HCT116 (cell line): Measurements from ENCODE around the gene CALML3. TPM values are rescaled to one million over a fixed set of nuclear protein-coding genes. Genes with fewer than 3 reads are reported as not detected.

Experiments
- ATAC-seq: fragments of 200-7000 bp; cut with Tn5 transposase; 2 replicates; pipeline ENCODE4 v1.9.1; 2020; ENCODE audit warnings: mild to moderate bottlenecking, moderate library complexity
- BruUV-seq: library from RNA; stranded (reverse); fragments of 400-500 nt; replicated peaks from 2 replicates; lab custom pipeline; 2021; lab: Mats Ljungman, UMichigan
- CTCF ChIA-PET: fragments of 300-600 bp; sonication (Branson Sonifier 250); formaldehyde crosslinking; loops from one replicate; lab custom pipeline; 2021; ENCODE audit warnings: antibody characterized with exemption; lab: Charles Lee
- POLR2A ChIA-PET: fragments of 300-600, 350-600 bp; sonication (Branson Sonifier 250); formaldehyde crosslinking; loops from one replicate; lab custom pipeline; 2021; ENCODE audit warnings: antibody characterized with exemption; lab: Charles Lee
- RAD21 ChIA-PET, 2 experiments: fragments of 300-600 bp; sonication (Branson Sonifier 250); formaldehyde crosslinking; loops; one replicate each; lab custom pipeline; 2023; ENCODE audit warnings: low total read pairs in 2 of 2; ENCODE audit not compliant: uncharacterized antibody in 2 of 2, unreplicated experiment in 2 of 2, low non-redundant PET in 1 of 2; lab: Charles Lee
- DNase-seq: peaks from one replicate; pipeline ENCODE4 v3.0.0-alpha.2; 2010; ENCODE audit warnings: low read depth, low spot score
- H2AFZ ChIP-seq: fragments of 200-600 bp; shearing (Covaris generic), sonication (generic); 2 replicates; pipeline ENCODE4 v1.6.1; 2017; ENCODE audit warnings: low read depth, mixed run types, mixed read lengths, antibody characterized with exemption, low read length; ENCODE audit not compliant: poor library complexity, severe bottlenecking
- H3K27ac ChIP-seq: 2 replicates; pipeline ENCODE4 v1.5.1; 2012; ENCODE audit warnings: low read depth, low read length
- H3K27me3 ChIP-seq: fragments of 200-600 bp; sonication (generic); 2 replicates; pipeline ENCODE4 v1.6.1; 2016; ENCODE audit warnings: mixed run types, low read length, mixed read lengths; ENCODE audit not compliant: insufficient read depth
- H3K36me3 ChIP-seq, 2 experiments: fragments of 200-500 bp in 1 of 2; fragments of 200-600 bp in 1 of 2; sonication (Bioruptor generic) in 1 of 2; sonication (generic) in 1 of 2; 2 replicates each; pipeline versions ENCODE4 v1.5.1 to v1.6.1; 2014 to 2016; ENCODE audit warnings: low read length in 2 of 2, inconsistent platforms in 1 of 2, mixed read lengths in 1 of 2, mixed run types in 1 of 2; ENCODE audit not compliant: insufficient read depth in 2 of 2, control insufficient read depth in 1 of 2
- H3K4me1 ChIP-seq, 2 experiments: fragments of 200-600 bp in 1 of 2; sonication (generic) in 1 of 2; 2 replicates each; pipeline versions ENCODE4 v1.5.1 to v1.6.1; 2012 to 2017; ENCODE audit warnings: low read length in 2 of 2, inconsistent platforms in 1 of 2, mild to moderate bottlenecking in 1 of 2, mixed read lengths in 1 of 2, mixed run types in 1 of 2, moderate library complexity in 1 of 2; ENCODE audit not compliant: insufficient read depth in 2 of 2, control insufficient read depth in 1 of 2
- H3K4me2 ChIP-seq: fragments of 200-600 bp; sonication (generic); 2 replicates; pipeline ENCODE4 v1.6.1; 2017; ENCODE audit warnings: mixed run types, low read length, mixed read lengths
- H3K4me3 ChIP-seq, 2 experiments: fragments of 200-600 bp in 1 of 2; sonication (generic) in 1 of 2; replicated peaks in 1 of 2; 2 replicates each; pipeline ENCODE4 v1.5.1; 2011 to 2016; ENCODE audit warnings: low read length in 2 of 2, control low read depth in 1 of 2, low read depth in 1 of 2, mild to moderate bottlenecking in 1 of 2, mixed read lengths in 1 of 2, mixed run types in 1 of 2
- H3K79me2 ChIP-seq: fragments of 200-600 bp; sonication (generic); 2 replicates; pipeline ENCODE4 v1.6.1; 2017; ENCODE audit warnings: mild to moderate bottlenecking, mixed run types, low read length, moderate library complexity, mixed read lengths; ENCODE audit not compliant: insufficient read depth
- H3K9ac ChIP-seq: fragments of 200-600 bp; sonication (generic); 2 replicates; pipeline ENCODE4 v1.6.1; 2016; ENCODE audit warnings: low read length, mixed read lengths
- H3K9me2 ChIP-seq: fragments of 200-600 bp; sonication (generic), shearing (Covaris generic); 2 replicates; pipeline ENCODE4 v1.6.1; 2017; ENCODE audit warnings: mixed run types, mild to moderate bottlenecking, moderate library complexity; ENCODE audit not compliant: insufficient read depth
- H3K9me3 ChIP-seq, 2 experiments: fragments of 200-500 bp in 1 of 2; fragments of 200-600 bp in 1 of 2; sonication (Bioruptor generic) in 1 of 2; sonication (generic) in 1 of 2; 2 replicates each; pipeline ENCODE4 v1.6.1; 2014 to 2017; ENCODE audit warnings: low read length in 2 of 2, mixed read lengths in 2 of 2, inconsistent platforms in 1 of 2, low read depth in 1 of 2, mild to moderate bottlenecking in 1 of 2, mixed run types in 1 of 2, moderate library complexity in 1 of 2; ENCODE audit not compliant: control insufficient read depth in 1 of 2, insufficient read depth in 1 of 2
- H4K20me1 ChIP-seq: fragments of 200-600 bp; sonication (generic), shearing (Covaris generic); 2 replicates; pipeline ENCODE4 v1.6.1; 2017; ENCODE audit warnings: mixed run types, mild to moderate bottlenecking, moderate library complexity; ENCODE audit not compliant: insufficient read depth
- ATF3 ChIP-seq: IDR thresholded peaks from 2 replicates; pipeline ENCODE4 v1.6.1; 2012
- CBX3 ChIP-seq: IDR thresholded peaks from 2 replicates; pipeline ENCODE4 v1.6.1; 2012; ENCODE audit warnings: low read depth
- EGR1 ChIP-seq: IDR thresholded peaks from 2 replicates; pipeline ENCODE4 v1.6.1; 2012; ENCODE audit warnings: low read depth
- EZH2 ChIP-seq: fragments of 200-600 bp; sonication (generic); IDR thresholded peaks from 2 replicates; pipeline ENCODE4 v1.6.1; 2017; ENCODE audit warnings: antibody characterized with exemption, mixed run types
- FOSL1 ChIP-seq: IDR thresholded peaks from 2 replicates; pipeline ENCODE4 v1.6.1; 2012; ENCODE audit warnings: low read depth
- JUND ChIP-seq: IDR thresholded peaks from 2 replicates; pipeline ENCODE4 v1.6.1; 2012
- POLR2A ChIP-seq: IDR thresholded peaks from 2 replicates; pipeline ENCODE4 v1.7.0; 2011; ENCODE audit warnings: borderline replicate concordance; ENCODE audit not compliant: insufficient read depth, insufficient read length; ENCODE audit errors: extremely low read depth
- POLR2AphosphoS5 ChIP-seq: IDR thresholded peaks from 2 replicates; pipeline ENCODE4 v1.6.1; 2011; ENCODE audit warnings: mild to moderate bottlenecking, low read depth, low read length, moderate library complexity
- RAD21 ChIP-seq: IDR thresholded peaks from 2 replicates; pipeline ENCODE4 v1.6.1; 2012; ENCODE audit warnings: low read depth, mild to moderate bottlenecking
- REST ChIP-seq: IDR thresholded peaks from 2 replicates; pipeline ENCODE4 v1.6.1; 2012; ENCODE audit warnings: low read depth
- SIN3A ChIP-seq: IDR thresholded peaks from 2 replicates; pipeline ENCODE4 v1.6.1; 2012; ENCODE audit warnings: low read depth
- SP1 ChIP-seq: IDR thresholded peaks from 2 replicates; pipeline ENCODE4 v1.6.1; 2012; ENCODE audit warnings: low read depth
- SRF ChIP-seq: IDR thresholded peaks from 2 replicates; pipeline ENCODE4 v1.6.1; 2012; ENCODE audit warnings: low read depth
- TCF7L2 ChIP-seq: IDR thresholded peaks from 2 replicates; pipeline ENCODE4 v1.7.0; 2011; ENCODE audit warnings: borderline replicate concordance, inconsistent platforms; ENCODE audit not compliant: insufficient read depth, insufficient read length; ENCODE audit errors: extremely low read depth
- YY1 ChIP-seq: IDR thresholded peaks from 2 replicates; pipeline ENCODE4 v1.6.1; 2011; ENCODE audit warnings: low read length, low read depth, moderate library complexity, mild to moderate bottlenecking; ENCODE audit not compliant: insufficient replicate concordance; ENCODE audit errors: extremely low read depth
- ZNF274 ChIP-seq: fragments of 200-500 bp; sonication (Bioruptor generic); IDR thresholded peaks from 2 replicates; pipeline ENCODE4 v1.6.1; 2014; ENCODE audit warnings: mild to moderate bottlenecking, low read depth, low read length, inconsistent platforms
- intact Hi-C: fragments of 100-400 bp; cut with micrococcal nuclease; formaldehyde crosslinking; loops from 2 replicates; pipeline ENCODE4 v1.10.0; 2022
- total RNA-seq: library from RNA; stranded (reverse); gene quantifications from one replicate; pipeline ENCODE4 v1.2.1, GENCODE V29; 2021; ENCODE audit not compliant: unreplicated experiment
- TF ChIP-seq, protein P1 (sequence below), 3 experiments: fragments of 200-600 bp in 1 of 3; sonication (generic) in 1 of 3; IDR thresholded peaks in 2 of 3; conservative IDR thresholded peaks in 1 of 3; 2 replicates each; pipeline ENCODE4 v1.5.1; 2012 to 2017; ENCODE audit warnings: low read depth in 2 of 3, low read length in 2 of 3, antibody characterized with exemption in 1 of 3, borderline replicate concordance in 1 of 3, control low read depth in 1 of 3, mild to moderate bottlenecking in 1 of 3, mixed read lengths in 1 of 3, mixed run types in 1 of 3, moderate library complexity in 1 of 3; ENCODE audit not compliant: insufficient read depth in 1 of 3
- TF ChIP-seq, protein P2 (sequence below): IDR thresholded peaks from 2 replicates; pipeline ENCODE4 v1.6.1; 2012
- TF ChIP-seq, protein P3 (sequence below): IDR thresholded peaks from 2 replicates; pipeline ENCODE4 v1.6.1; 2011; ENCODE audit warnings: mild to moderate bottlenecking, low read length, moderate library complexity; ENCODE audit not compliant: insufficient replicate concordance; ENCODE audit errors: extremely low read depth

The CALML3 gene
- total RNA-seq, 1 experiment from 2014 or later, result not detected

GRCh38 chr10:5478694-5479305 lies 46.0 kb upstream of the CALML3 start:
- H3K4me3 ChIP-seq, result no peak overlapping the region
- POLR2A ChIA-PET, result no interaction called here
- H3K36me3 ChIP-seq, result no peaks in the 10 kb centered on the region
- H3K4me1 ChIP-seq, result no peaks in the 10 kb centered on the region
- H3K9me2 ChIP-seq, result no peaks in the 10 kb centered on the region
- H4K20me1 ChIP-seq, result no peaks in the 10 kb centered on the region
- no peak overlapping the region for H3K4me2 ChIP-seq
- no peak overlapping the region for H3K27ac ChIP-seq
- RAD21 ChIA-PET, result no interaction called here
- no peak overlapping the region for H3K9ac ChIP-seq
- H3K79me2 ChIP-seq, result no peaks in the 10 kb centered on the region
- intact Hi-C loops, result no loop called here
- DNase-seq (no peak), ATAC-seq (no peak)
- CTCF ChIA-PET, result no interaction called here
- TF ChIP-seq SP1 (no peak), SIN3A (no peak), EZH2 (no peak), JUND (no peak), SRF (no peak), POLR2AphosphoS5 (no peak), FOSL1 (no peak), YY1 (no peak), POLR2A (no peak), REST (no peak), TCF7L2 (no peak), ZNF274 (no peak), CBX3 (no peak), ATF3 (no peak), RAD21 (no peak), EGR1 (no peak)
- TF ChIP-seq, protein P1, sequence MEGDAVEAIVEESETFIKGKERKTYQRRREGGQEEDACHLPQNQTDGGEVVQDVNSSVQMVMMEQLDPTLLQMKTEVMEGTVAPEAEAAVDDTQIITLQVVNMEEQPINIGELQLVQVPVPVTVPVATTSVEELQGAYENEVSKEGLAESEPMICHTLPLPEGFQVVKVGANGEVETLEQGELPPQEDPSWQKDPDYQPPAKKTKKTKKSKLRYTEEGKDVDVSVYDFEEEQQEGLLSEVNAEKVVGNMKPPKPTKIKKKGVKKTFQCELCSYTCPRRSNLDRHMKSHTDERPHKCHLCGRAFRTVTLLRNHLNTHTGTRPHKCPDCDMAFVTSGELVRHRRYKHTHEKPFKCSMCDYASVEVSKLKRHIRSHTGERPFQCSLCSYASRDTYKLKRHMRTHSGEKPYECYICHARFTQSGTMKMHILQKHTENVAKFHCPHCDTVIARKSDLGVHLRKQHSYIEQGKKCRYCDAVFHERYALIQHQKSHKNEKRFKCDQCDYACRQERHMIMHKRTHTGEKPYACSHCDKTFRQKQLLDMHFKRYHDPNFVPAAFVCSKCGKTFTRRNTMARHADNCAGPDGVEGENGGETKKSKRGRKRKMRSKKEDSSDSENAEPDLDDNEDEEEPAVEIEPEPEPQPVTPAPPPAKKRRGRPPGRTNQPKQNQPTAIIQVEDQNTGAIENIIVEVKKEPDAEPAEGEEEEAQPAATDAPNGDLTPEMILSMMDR (IDR thresholded peaks at IDR 0.05 in 2 of 3, conservative IDR thresholded peaks at IDR 0.05 in 1 of 3; ENCODE audit: borderline replicate concordance in 1 of 3, insufficient read depth in 1 of 3, low read depth in 2 of 3, low read length in 2 of 3), result no peak
- TF ChIP-seq, protein P2, sequence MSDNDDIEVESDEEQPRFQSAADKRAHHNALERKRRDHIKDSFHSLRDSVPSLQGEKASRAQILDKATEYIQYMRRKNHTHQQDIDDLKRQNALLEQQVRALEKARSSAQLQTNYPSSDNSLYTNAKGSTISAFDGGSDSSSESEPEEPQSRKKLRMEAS, result no peak
- TF ChIP-seq, protein P3, sequence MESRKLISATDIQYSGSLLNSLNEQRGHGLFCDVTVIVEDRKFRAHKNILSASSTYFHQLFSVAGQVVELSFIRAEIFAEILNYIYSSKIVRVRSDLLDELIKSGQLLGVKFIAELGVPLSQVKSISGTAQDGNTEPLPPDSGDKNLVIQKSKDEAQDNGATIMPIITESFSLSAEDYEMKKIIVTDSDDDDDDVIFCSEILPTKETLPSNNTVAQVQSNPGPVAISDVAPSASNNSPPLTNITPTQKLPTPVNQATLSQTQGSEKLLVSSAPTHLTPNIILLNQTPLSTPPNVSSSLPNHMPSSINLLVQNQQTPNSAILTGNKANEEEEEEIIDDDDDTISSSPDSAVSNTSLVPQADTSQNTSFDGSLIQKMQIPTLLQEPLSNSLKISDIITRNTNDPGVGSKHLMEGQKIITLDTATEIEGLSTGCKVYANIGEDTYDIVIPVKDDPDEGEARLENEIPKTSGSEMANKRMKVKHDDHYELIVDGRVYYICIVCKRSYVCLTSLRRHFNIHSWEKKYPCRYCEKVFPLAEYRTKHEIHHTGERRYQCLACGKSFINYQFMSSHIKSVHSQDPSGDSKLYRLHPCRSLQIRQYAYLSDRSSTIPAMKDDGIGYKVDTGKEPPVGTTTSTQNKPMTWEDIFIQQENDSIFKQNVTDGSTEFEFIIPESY, result no peak
- H3K9me3 ChIP-seq, result no peaks in the 10 kb centered on the region
- no peaks in the 10 kb centered on the region for H3K27me3 ChIP-seq
- BruUV-seq, result no TSS peak
- H2AFZ ChIP-seq, result no peak overlapping the region
